Activated T-helper 1 cell treated with anti-CD3 and anti-CD28 coated beads, Interleukin-2, amount 50 U/mL, for 16 hours (primary cell): Measurements from ENCODE around the gene ANP32B.

Source experiments
- DNase-seq, 2 donors: peaks; one replicate each; pipeline ENCODE4 v3.0.0-alpha.2; 2020; ENCODE audit warnings: low read depth in 1 of 2, low spot score in 1 of 2

The ANP32B gene

GRCh38 chr9:98021306-98022040 lies 38.3 kb downstream of the ANP32B start:
- DNase-seq, result no peak

- no peak for DNase-seq
Observed at GRCh38 chr9:98022447-98022846, 39.3 kb downstream of the ANP32B start.

- DNase-seq, result no peak
Observed at GRCh38 chr9:98024702-98025101, 41.6 kb downstream of the ANP32B start.

GRCh38 chr9:98031169-98031568 lies 48.0 kb downstream of the ANP32B start:
- DNase-seq, result no peak

GRCh38 chr9:98031935-98032334 lies 48.8 kb downstream of the ANP32B start:
- no peak for DNase-seq

- peak; percentile 78 to 90 for DNase-seq
Observed at GRCh38 chr9:98034593-98035546, 51.7 kb downstream of the ANP32B start.

- no peak for DNase-seq
Observed at GRCh38 chr9:98037357-98037756, 54.2 kb downstream of the ANP32B start.

GRCh38 chr9:98038958-98039357 lies 55.8 kb downstream of the ANP32B start:
- no peak for DNase-seq

- no peak for DNase-seq
Observed at GRCh38 chr9:98039607-98040017, 56.5 kb downstream of the ANP32B start.

- no peak for DNase-seq
Observed at GRCh38 chr9:98040212-98040611, 57.1 kb downstream of the ANP32B start.

GRCh38 chr9:98043915-98044314 lies 60.8 kb downstream of the ANP32B start:
- DNase-seq, result no peak

- DNase-seq, result no peak
Observed at GRCh38 chr9:98045234-98046179, 62.4 kb downstream of the ANP32B start.

- no peak for DNase-seq
Observed at GRCh38 chr9:98046180-98046543, 63.0 kb downstream of the ANP32B start.

- no peak for DNase-seq
Observed at GRCh38 chr9:98047002-98047401, 63.9 kb downstream of the ANP32B start.

GRCh38 chr9:98049288-98050072 lies 66.3 kb downstream of the ANP32B start:
- DNase-seq, result no peak

GRCh38 chr9:98050351-98050750 lies 67.2 kb downstream of the ANP32B start:
- DNase-seq, result no peak

GRCh38 chr9:98054376-98054951 lies 71.3 kb downstream of the ANP32B start:
- DNase-seq, result no peak

- peak; percentile 83 to 85 for DNase-seq
Observed at GRCh38 chr9:98056269-98057137, 73.4 kb downstream of the ANP32B start, which contains the start of gene NANS. Gene NANS, plus strand, starts transcription at chr9:98056732. Its CDS starts 77 bp downstream, at chr9:98056809.
